H4 (cell line): ENCODE results near the gene ACOT4. TPM values are rescaled to one million over a fixed set of nuclear protein-coding genes. Genes with fewer than 3 reads are reported as not detected.
A peak's percentile ranks its signal among the peaks of the same experiment; 100 is the strongest.
"Not testable (repeated sequence)": the region's sequence is repeated elsewhere in the genome, so short reads cannot be mapped to it uniquely, and the experiment has no call there.

Source experiments
- DNase-seq: peaks from one replicate; pipeline ENCODE4 v3.0.0-alpha.2; 2015; ENCODE audit warnings: low spot score
- total RNA-seq: library from RNA; depleted of rRNA; stranded (reverse); fragments of >200 nt; shearing (Covaris generic); gene quantifications from 2 replicates; pipeline ENCODE4 v1.2.3, GENCODE V29; 2014; rRNA removed

The ACOT4 gene, protein sequence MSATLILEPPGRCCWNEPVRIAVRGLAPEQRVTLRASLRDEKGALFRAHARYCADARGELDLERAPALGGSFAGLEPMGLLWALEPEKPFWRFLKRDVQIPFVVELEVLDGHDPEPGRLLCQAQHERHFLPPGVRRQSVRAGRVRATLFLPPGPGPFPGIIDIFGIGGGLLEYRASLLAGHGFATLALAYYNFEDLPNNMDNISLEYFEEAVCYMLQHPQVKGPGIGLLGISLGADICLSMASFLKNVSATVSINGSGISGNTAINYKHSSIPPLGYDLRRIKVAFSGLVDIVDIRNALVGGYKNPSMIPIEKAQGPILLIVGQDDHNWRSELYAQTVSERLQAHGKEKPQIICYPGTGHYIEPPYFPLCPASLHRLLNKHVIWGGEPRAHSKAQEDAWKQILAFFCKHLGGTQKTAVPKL
- total RNA-seq = 0.19 TPM in 1 of 2 replicates, not detected in the other

DNA sequence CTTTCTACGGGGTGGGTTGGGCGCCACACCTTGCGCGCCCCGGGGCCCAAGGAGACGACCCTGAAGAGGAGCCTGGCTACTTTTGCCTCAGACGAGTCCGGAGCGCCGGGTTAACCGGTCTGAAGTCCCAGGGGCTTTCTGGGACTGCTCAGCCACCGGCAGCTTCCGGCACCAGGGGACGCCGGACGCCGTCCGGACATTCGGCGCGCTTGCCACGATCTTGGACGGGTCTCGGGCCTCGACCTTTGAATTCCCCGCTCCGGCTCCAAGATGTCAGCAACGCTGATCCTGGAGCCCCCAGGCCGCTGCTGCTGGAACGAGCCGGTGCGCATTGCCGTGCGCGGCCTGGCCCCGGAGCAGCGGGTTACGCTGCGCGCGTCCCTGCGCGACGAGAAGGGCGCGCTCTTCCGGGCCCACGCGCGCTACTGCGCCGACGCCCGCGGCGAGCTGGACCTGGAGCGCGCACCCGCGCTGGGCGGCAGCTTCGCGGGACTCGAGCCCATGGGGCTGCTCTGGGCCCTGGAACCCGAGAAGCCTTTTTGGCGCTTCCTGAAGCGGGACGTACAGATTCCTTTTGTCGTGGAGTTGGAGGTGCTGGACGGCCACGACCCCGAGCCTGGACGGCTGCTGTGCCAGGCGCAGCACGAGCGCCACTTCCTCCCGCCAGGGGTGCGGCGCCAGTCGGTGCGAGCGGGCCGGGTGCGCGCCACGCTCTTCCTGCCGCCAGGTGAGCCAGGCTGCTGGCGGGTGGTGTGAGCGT lies at the start of gene ACOT4:
TSS of gene ACOT4 (plus strand) at position 184 of the 760 bp plus-strand sequence. CDS start at position 271, 87 bp downstream.
- DNase-seq = no peak

DNA sequence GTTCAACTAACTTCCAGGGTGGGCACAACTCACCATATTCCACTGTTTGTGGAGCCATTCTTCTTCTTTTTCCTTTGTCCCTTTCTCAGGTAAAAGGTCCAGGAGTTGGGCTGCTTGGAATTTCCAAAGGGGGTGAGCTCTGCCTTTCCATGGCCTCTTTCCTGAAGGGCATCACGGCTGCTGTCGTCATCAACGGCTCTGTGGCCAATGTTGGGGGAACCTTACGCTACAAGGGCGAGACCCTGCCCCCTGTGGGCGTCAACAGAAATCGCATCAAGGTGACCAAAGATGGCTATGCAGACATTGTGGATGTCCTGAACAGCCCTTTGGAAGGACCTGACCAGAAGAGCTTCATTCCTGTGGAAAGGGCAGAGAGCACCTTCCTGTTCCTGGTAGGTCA lies 48.7 kb upstream of the ACOT4 start:
- not testable (repeated sequence) for DNase-seq

DNA sequence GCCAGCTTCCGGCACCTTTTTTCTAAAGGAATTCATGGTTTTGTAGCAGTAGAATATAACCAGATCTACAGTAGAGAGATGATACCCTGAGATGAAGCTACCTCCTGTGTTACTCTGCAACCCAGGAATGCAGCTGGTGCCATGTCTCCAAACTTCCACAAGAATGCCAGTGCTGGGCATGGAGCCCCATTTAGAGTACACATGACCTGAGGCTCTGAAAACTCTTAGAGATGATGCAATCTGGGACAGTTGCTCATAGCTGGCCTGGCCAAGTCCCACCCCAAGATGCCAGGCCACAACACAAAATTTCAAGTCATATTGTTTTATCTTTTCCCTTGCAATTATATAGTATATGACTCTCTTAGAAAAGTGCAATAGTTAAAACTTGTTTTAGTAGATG lies 46.3 kb upstream of the ACOT4 start:
- DNase-seq = not testable (repeated sequence)

DNA sequence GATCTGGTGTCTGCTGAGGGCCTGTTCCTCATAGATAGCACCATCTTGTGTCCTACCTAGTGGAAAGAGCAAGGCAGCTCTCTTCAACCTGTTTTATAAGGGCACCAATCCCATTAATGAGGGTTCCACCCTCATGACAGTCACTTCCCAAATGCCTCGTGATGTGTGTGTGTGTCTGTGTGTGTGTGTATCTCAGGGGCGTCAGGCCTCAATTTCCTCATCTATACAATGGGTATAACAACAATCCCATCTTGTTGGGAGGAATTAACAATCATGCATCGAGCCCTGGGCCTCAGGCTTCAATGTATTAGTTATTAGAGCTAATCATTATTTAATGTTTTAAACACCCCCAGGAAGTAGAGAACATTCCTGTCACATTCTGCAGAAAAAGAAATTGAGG lies 42.6 kb upstream of the ACOT4 start:
- DNase-seq = not testable (repeated sequence)

DNA sequence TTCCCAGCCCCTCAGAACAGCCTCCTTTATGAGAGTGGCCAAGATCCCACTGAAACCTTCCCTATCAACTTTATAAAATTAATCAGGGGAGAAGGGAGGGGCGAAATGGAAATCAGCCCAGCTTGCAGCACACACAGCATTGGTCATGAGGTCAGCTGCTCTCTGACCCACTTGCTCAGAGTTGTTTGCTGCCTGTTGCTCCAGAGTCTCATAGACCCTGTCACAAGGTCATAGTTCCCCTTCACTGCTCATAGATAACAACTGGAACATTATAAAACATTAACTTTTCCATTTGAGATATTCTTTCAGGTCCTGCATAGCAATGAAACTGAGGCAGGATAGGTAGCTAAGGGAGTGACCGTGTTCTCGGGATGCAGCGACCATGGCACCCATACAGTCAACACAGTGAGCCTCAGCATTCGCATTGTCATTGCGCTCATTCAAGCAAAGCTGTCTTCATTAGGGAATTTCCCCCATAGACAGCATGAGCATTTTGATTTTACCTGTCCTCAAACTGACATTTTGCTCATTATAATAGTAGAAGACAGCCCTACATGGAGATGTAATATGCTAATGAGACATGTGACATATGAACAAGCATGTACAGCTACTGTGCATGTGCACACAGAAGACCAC lies 41.7 kb upstream of the ACOT4 start:
- not testable (repeated sequence) for DNase-seq

DNA sequence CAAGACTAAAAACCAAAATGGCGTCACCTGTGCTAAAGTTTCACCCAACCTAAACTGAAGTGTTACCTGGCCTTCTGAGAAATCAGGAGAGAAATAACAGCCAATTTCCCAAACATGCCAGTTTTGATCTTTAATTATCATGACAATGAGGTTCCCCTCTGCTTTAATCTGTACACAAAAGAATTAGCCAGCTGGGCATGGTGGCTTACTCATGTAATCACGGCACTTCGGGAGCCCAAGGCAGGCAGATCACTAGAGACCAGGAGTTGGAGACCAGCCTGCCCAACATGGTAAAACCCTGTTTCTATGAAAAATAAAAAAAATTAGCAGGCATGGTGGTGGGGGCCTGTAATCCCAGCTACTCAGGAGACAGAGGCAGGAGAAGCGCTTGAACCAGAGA lies 37.8 kb upstream of the ACOT4 start:
- DNase-seq = no peak

DNA sequence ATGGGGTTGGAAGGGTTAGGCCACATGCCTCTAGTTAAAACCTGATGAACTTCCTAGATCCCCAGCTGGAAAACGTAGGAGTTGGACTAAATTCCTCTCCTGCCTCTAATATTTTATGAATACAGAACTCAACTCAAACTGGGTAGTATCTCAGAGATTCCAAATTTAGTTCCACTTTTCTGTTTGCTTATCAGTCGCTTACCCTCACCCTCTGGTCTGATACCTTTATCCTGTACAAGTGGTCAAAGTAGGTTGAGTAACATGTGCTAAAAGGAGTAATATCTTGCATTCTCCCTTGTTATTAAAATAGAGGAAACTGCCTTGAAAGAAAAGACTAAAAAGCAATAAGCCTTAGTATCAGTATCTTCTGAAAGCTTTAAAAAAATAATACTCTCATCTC lies 34.5 kb upstream of the ACOT4 start:
- not testable (repeated sequence) for DNase-seq

DNA sequence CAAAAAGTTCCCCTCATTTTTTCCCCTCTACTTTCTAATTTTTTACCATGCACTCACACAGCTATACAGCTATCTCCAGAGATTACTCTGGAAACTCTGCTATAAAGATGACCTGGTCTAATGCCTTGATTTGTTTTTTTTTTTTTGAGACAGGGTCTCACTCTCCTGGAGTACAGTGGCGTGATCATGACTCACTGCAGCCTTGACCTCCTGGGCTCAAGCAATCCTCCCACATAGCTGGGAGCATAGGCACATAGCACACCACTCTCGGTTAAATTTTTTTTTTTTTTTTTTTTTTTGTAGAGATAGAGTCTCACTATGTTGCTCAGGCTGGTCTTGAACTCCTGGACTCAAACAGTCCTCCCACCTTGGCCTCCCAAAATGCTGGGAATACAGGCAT lies 33.4 kb upstream of the ACOT4 start:
- DNase-seq = not testable (repeated sequence)

DNA sequence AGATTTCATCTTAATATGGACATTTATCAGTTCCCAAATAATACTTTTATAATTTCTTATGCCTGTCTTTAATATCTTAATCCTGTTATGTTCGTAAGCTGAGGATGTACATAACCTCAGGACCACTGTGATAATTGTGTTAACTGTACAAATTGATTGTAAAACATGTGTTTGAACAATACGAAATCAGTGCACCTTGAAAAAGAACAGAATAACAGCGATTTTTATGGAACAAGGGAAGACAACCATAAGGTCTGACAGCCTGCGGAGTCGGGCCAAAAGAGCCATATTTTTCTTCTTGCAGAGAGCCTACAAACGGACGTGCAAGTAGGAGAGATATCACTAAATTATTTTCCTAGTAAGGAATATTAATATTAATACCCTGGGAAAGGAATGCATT lies 29.4 kb upstream of the ACOT4 start:
- not testable (repeated sequence) for DNase-seq

DNA sequence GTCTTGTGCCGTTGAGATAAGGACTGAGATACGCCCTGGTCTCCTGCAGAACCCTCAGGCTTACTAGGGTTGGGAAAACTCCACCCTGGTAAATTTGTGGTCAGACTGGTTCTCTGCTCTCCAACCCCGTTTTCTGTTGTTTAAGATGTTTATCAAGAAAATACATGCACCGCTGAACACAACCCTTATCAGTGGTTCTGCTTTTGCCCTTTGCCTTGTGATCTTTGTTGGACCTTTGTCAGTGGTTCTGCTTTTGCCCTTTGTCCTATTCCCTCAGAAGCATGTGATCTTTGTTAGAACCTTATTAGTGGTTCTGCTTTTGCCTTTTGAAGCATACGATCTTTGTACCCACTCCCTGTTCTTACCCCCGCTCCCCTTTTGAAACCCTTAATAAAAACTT lies 29.0 kb upstream of the ACOT4 start:
- not testable (repeated sequence) for DNase-seq

DNA sequence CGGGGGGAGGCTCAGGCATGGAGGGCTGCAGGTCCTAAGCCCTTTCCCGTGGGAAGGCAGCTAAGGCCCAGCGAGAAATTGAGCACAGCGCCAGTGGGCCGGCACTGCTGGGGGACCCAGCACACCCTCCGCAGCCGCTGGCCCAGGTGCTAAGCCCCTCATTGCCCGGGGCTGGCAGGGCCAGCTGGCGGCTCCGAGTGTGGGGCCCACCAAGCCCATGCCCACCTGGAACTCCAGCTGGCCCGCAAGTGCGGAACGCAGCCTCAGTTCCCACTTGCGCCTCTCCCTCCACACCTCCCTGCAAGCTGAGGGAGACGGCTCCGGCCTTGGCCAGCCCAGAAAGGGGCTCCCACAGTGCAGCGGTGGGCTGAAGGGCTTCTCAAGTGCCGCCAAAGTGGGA lies 25.2 kb upstream of the ACOT4 start:
- not testable (repeated sequence) for DNase-seq

DNA sequence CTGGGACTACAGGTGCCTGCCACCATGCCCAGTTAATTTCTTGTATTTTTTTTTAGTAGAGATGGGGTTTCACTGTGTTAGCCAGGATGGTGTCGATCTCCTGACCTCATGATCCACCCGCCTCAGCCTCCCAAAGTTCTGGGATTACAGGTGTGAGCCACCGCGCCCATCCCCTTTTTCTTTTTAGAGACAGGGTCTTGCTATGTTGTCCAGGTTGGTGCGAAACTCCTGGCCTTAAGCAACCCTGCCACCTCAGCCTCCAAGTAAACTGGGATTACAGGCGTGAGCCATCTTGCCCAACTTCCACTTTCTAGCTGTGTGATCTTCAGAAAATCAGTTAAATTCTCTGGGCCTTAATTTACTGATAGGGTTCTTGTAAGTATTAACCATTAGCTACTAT lies 24.7 kb upstream of the ACOT4 start:
- not testable (repeated sequence) for DNase-seq

DNA sequence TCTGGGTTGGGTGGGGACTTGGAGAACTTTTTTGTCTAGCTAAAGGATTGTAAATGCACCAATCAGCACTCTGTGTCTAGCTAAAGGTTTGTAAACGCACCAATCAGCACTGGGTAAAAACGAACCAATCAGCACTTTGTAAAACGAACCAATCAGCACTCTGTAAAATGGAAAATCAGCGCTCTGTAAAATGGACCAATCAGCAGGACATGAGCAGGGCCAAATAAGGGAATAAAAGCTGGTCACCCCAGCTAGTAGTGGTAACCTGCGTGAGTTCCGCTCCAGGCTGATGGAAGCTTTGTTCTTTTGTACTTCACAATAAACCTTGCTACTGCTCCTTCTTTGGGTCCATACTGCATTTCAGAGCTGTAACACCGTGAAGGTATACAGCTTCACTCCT lies 24.3 kb upstream of the ACOT4 start:
- no peak for DNase-seq

DNA sequence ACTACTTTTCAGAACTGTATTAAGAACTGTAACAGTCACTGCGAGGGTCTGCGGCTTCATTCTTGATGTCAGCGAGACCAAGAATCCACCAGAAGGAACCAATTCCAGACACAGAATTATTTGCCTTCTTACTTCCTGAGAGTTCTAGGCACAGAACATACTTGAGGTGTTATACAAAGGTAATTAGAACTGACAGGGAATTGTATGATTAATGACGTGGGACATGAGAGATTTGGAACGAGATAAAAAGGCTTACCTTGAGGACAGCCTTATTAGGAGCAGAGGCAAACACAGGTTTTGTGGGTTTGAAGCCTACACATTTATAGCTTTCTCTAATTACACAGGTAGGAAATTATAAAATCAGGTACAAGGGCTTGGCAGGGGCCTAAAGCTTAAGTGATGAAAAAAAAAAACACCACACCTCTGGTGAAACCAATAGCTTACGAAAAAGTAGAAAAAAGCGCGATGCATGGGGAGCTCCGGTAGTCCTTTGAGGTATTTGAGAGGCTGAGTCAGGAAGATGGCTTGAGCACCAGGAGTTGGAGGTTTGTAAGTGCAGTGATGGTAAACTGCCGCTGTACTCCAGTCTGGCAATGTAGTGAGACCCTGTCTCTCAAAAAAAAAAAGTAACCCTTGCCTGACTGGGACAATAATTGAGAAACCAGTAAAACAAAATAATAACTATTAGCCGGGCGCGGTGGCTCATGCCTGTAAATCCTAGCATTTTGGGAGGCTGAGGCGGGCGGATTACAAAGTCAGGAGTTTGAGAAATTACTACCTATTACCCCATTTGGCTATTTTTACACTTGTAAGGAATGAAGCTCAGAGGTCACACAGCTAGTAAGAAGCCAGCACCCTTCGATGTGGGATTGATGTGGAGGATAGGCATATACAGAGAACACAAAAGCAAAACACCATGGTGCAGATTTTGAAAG lies 23.5 kb upstream of the ACOT4 start:
- no peak for DNase-seq

DNA sequence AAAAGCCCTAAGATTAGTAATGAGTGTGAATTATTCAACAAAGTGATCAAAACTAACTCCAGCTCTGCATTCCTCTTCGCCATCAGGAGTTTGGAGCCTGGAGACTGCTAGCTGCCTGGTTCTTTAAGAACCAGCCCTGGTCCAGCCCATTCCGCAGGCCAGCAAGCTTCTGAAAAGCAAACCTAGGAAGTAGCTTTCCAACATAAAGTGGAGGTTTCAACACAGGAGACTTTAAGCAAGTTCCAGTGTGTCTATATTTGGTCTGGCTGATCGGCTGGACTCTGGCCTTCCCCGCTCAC lies 22.8 kb upstream of the ACOT4 start:
- not testable (repeated sequence) for DNase-seq

DNA sequence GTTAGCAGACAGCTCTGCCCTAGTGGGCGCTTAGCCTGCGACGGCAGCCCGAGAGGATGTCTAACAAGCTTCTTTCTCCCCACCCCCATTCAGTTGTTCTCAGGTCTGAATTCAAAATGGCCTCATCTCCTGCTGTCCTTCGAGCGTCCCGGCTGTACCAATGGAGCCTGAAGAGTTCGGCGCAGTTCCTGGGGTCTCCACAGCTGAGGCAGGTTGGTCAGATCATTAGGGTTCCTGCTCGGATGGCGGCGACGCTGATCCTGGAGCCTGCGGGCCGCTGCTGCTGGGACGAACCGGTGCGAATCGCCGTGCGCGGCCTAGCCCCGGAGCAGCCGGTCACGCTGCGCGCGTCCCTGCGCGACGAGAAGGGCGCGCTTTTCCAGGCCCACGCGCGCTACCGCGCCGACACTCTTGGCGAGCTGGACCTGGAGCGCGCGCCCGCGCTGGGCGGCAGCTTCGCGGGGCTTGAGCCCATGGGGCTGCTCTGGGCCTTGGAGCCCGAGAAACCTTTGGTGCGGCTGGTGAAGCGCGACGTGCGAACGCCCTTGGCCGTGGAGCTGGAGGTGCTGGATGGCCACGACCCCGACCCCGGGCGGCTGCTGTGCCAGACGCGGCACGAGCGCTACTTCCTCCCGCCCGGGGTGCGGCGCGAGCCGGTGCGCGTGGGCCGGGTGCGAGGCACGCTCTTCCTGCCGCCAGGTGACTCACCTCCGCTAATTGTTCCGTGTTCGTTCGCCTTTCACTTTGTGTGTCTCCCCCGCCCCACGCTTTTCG lies 22.3 kb upstream of the ACOT4 start, which contains the start of gene ACOT2:
TSS of gene ACOT2 (plus strand) at position 29 of the 774 bp plus-strand sequence. CDS start at position 57, 28 bp downstream.
- peak; percentile 85 for DNase-seq

DNA sequence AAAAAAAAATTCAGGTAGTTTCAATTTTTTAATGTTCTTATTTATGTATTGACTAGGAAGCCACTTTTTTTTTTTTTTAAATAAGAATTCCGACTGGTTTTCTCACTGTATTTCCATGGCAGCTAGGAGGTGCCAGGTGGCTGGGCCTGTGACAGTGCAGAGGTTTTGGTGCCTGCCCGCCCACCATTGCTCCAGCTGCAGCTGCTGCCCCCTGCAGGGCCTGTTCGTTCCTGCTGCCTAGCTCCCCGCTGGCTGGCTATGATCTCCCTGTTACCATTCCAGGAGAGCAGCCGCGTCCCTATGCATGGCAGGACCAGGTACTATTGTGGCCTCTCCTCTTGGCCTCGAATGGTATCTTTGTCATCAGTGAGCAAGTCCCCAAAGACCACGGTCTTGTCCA lies 20.8 kb upstream of the ACOT4 start:
- peak; percentile 44 for DNase-seq

DNA sequence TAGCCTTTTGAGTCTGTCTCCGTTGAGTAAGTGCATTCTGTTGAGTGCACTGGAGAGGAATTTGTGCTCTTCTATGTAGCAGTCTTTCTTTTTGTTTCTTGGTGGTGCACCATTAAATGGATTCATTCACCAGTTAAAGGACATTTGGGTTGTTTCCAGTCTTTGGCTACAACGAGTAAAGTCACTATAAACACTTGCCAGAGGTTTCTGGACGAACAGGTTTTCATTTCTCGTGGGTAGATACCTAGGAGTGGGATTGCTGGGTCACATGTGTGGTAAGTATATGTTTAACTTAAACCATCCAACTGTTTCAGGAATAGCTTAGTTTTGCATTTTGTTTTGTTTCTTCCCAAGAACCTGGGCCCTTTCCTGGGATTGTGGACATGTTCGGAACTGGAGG lies 18.6 kb upstream of the ACOT4 start:
- not testable (repeated sequence) for DNase-seq

DNA sequence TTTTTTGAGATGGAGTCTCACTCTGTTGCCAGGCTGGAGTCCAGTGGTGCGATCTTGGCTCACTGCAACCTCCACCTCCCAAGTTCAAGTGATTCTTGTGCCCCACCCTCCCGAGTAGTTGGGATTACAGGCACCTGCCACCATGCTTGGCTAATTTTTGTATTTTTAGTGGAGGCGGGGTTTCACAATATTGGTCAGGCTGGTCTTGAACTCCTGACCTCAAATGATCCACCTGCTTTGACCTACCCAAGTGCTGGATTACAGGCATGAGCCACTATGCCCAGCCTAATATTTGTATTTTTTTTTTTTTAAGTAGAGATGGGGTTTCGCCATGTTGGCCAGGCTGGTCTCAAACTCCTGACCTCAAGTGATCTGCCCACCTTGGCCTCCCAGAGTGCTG lies 17.9 kb upstream of the ACOT4 start:
- DNase-seq = not testable (repeated sequence)

DNA sequence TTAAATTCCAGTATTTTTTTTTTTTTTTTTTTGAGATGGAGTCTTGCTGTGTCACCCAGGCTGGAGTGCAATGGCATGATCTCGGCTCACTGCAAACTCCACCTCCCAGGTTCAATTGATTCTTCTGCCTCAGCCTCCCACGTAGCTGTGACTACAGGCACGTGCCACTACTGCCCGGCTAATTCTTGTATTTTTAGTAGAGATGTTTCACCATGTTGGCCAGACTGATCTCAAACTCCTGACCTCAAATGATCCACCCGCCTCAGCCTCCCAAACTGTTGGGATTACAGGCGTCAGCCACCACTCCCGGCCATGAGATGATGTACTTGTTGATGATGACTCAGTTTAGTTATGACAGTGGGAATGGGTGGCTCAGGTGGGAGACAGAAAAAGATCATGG lies 17.4 kb upstream of the ACOT4 start:
- not testable (repeated sequence) for DNase-seq

DNA sequence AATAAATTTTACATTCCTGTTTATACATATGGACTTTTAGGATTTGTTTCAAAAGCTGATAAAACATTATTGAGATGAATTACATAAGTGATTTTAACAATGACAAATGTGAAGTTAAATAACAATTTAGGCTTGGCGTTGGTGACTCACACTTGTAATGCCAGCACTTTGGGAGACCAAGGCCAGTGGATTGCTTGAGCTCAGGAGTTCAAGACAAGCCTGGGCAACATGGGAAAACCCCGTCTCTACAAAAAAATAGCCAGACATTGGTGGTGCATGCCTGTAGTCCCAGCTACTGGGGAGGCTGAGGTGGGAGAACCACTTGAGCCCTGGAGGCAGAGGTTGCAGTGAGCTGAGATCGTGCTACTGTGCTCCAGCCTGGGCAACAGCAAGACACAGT lies 15.3 kb upstream of the ACOT4 start:
- no peak for DNase-seq
